ENCODE data around the gene ZNF446.
"Not testable (repeated sequence)": the region's sequence is repeated elsewhere in the genome, so short reads cannot be mapped to it uniquely, and the experiment has no call there.

Gene ZNF446

GRCh38 chr19:58498316-58499020 lies 22.3 kb downstream of the ZNF446 start:
- no peaks in the 10 kb centered on the region for H3K36me3 ChIP-seq (ENCODE audit: control insufficient read depth in 2 of 2, insufficient read depth in 2 of 2, low read length in 2 of 2)
- no peaks in the 10 kb centered on the region for H3K27me3 ChIP-seq (ENCODE audit: control insufficient read depth in 2 of 2, insufficient read depth in 2 of 2, low read length in 2 of 2)
- H3K9ac ChIP-seq (ENCODE audit: low read depth in 1 of 2, low read length in 2 of 2): peak overlapping the region in 1 of 2 donors; percentile 32
- peaks cover 0 to 1% of the 10 kb centered on the region in 2 donors for H3K9me3 ChIP-seq (ENCODE audit: control insufficient read depth in 2 of 2, low read length in 2 of 2)
- peak overlapping the region; percentile 63 to 76 for H3K4me3 ChIP-seq (ENCODE audit: low read length in 2 of 2)
- H3K27ac ChIP-seq (ENCODE audit: low read depth in 2 of 2, low read length in 2 of 2): peak overlapping the region in 1 of 2 donors; percentile 86
- H3K4me1 ChIP-seq (ENCODE audit: control insufficient read depth in 2 of 2, insufficient read depth in 2 of 2, low read length in 2 of 2): peaks cover 7 to 12% of the 10 kb centered on the region in 2 donors

GRCh38 chr19:58499021-58499927 lies 23.1 kb downstream of the ZNF446 start:
- Histone ChIP-seq H3K27me3 (ENCODE audit: control insufficient read depth in 2 of 2, insufficient read depth in 2 of 2, low read length in 2 of 2) (no peaks in the 10 kb centered on the region), H3K9ac (ENCODE audit: low read depth in 1 of 2, low read length in 2 of 2) (peak overlapping the region; percentile 68 to 70), H3K27ac (ENCODE audit: low read depth in 2 of 2, low read length in 2 of 2) (peak overlapping the region; percentile 85 to 86), H3K4me1 (ENCODE audit: control insufficient read depth in 2 of 2, insufficient read depth in 2 of 2, low read length in 2 of 2) (peaks cover 7 to 12% of the 10 kb centered on the region in 2 donors), H3K9me3 (ENCODE audit: control insufficient read depth in 2 of 2, low read length in 2 of 2) (peaks cover 0 to 1% of the 10 kb centered on the region in 2 donors), H3K4me3 (ENCODE audit: low read length in 2 of 2) (peak overlapping the region; percentile 79 to 83), H3K36me3 (ENCODE audit: control insufficient read depth in 2 of 2, insufficient read depth in 2 of 2, low read length in 2 of 2) (no peaks in the 10 kb centered on the region)

GRCh38 chr19:58500242-58500641 lies 24.1 kb downstream of the ZNF446 start:
- no peak overlapping the region for H3K9ac ChIP-seq (ENCODE audit: low read depth in 1 of 2, low read length in 2 of 2)
- H3K27ac ChIP-seq (ENCODE audit: low read depth in 2 of 2, low read length in 2 of 2): no peak overlapping the region
- H3K27me3 ChIP-seq (ENCODE audit: control insufficient read depth in 2 of 2, insufficient read depth in 2 of 2, low read length in 2 of 2): no peaks in the 10 kb centered on the region
- peaks cover 0 to 1% of the 10 kb centered on the region in 2 donors for H3K9me3 ChIP-seq (ENCODE audit: control insufficient read depth in 2 of 2, low read length in 2 of 2)
- H3K4me3 ChIP-seq (ENCODE audit: low read length in 2 of 2): peak overlapping the region; percentile 79 to 83
- H3K36me3 ChIP-seq (ENCODE audit: control insufficient read depth in 2 of 2, insufficient read depth in 2 of 2, low read length in 2 of 2): no peaks in the 10 kb centered on the region
- peaks cover 7 to 12% of the 10 kb centered on the region in 2 donors for H3K4me1 ChIP-seq (ENCODE audit: control insufficient read depth in 2 of 2, insufficient read depth in 2 of 2, low read length in 2 of 2)

GRCh38 chr19:58507602-58508223 lies 31.6 kb downstream of the ZNF446 start:
- not testable (repeated sequence) for H3K9ac ChIP-seq (ENCODE audit: low read depth in 1 of 2, low read length in 2 of 2); H3K36me3 ChIP-seq (ENCODE audit: control insufficient read depth in 2 of 2, insufficient read depth in 2 of 2, low read length in 2 of 2); H3K4me3 ChIP-seq (ENCODE audit: low read length in 2 of 2); H3K27me3 ChIP-seq (ENCODE audit: control insufficient read depth in 2 of 2, insufficient read depth in 2 of 2, low read length in 2 of 2); H3K9me3 ChIP-seq (ENCODE audit: control insufficient read depth in 2 of 2, low read length in 2 of 2); H3K27ac ChIP-seq (ENCODE audit: low read depth in 2 of 2, low read length in 2 of 2)
- peaks cover 11 to 15% of the 10 kb centered on the region in 2 donors for H3K4me1 ChIP-seq (ENCODE audit: control insufficient read depth in 2 of 2, insufficient read depth in 2 of 2, low read length in 2 of 2)

GRCh38 chr19:58509731-58510083 lies 33.6 kb downstream of the ZNF446 start:
- Histone ChIP-seq H3K4me1 (ENCODE audit: control insufficient read depth in 2 of 2, insufficient read depth in 2 of 2, low read length in 2 of 2) (peaks cover 23 to 25% of the 10 kb centered on the region in 2 donors), H3K9ac (ENCODE audit: low read depth in 1 of 2, low read length in 2 of 2) (no peak overlapping the region), H3K36me3 (ENCODE audit: control insufficient read depth in 2 of 2, insufficient read depth in 2 of 2, low read length in 2 of 2) (no peaks in the 10 kb centered on the region), H3K4me3 (ENCODE audit: low read length in 2 of 2) (no peak overlapping the region), H3K27ac (ENCODE audit: low read depth in 2 of 2, low read length in 2 of 2) (no peak overlapping the region), H3K9me3 (ENCODE audit: control insufficient read depth in 2 of 2, low read length in 2 of 2) (no peaks in the 10 kb centered on the region), H3K27me3 (ENCODE audit: control insufficient read depth in 2 of 2, insufficient read depth in 2 of 2, low read length in 2 of 2) (no peaks in the 10 kb centered on the region)

- Histone ChIP-seq H3K27ac (ENCODE audit: low read depth in 2 of 2, low read length in 2 of 2) (no peak overlapping the region), H3K9me3 (ENCODE audit: control insufficient read depth in 2 of 2, low read length in 2 of 2) (no peaks in the 10 kb centered on the region), H3K4me1 (ENCODE audit: control insufficient read depth in 2 of 2, insufficient read depth in 2 of 2, low read length in 2 of 2) (peaks cover 23 to 27% of the 10 kb centered on the region in 2 donors), H3K27me3 (ENCODE audit: control insufficient read depth in 2 of 2, insufficient read depth in 2 of 2, low read length in 2 of 2) (no peaks in the 10 kb centered on the region), H3K36me3 (ENCODE audit: control insufficient read depth in 2 of 2, insufficient read depth in 2 of 2, low read length in 2 of 2) (no peaks in the 10 kb centered on the region), H3K4me3 (ENCODE audit: low read length in 2 of 2) (no peak overlapping the region), H3K9ac (ENCODE audit: low read depth in 1 of 2, low read length in 2 of 2) (no peak overlapping the region)
Measured at GRCh38 chr19:58510084-58510862, 34.1 kb downstream of the ZNF446 start.

GRCh38 chr19:58511353-58512208 lies 35.4 kb downstream of the ZNF446 start, which contains the start of gene SLC27A5:
TSS of gene SLC27A5 (minus strand) at chr19:58511992. CDS start at chr19:58511955, 37 bp downstream.
- Histone ChIP-seq H3K27ac (ENCODE audit: low read depth in 2 of 2, low read length in 2 of 2) (peak within 1 kb of the TSS in 1 of 2 donors; percentile 34), H3K9me3 (ENCODE audit: control insufficient read depth in 2 of 2, low read length in 2 of 2) (no peaks in the 10 kb centered on the region), H3K4me3 (ENCODE audit: low read length in 2 of 2) (no peak within 1 kb of the TSS), H3K4me1 (ENCODE audit: control insufficient read depth in 2 of 2, insufficient read depth in 2 of 2, low read length in 2 of 2) (peaks cover 23 to 27% of the 10 kb centered on the region in 2 donors), H3K27me3 (ENCODE audit: control insufficient read depth in 2 of 2, insufficient read depth in 2 of 2, low read length in 2 of 2) (no peaks in the 10 kb centered on the region), H3K36me3 (ENCODE audit: control insufficient read depth in 2 of 2, insufficient read depth in 2 of 2, low read length in 2 of 2) (peaks cover 1 to 8% of the 10 kb centered on the region in 2 donors), H3K9ac (ENCODE audit: low read depth in 1 of 2, low read length in 2 of 2) (no peak within 1 kb of the TSS)

GRCh38 chr19:58513213-58513693 lies 37.1 kb downstream of the ZNF446 start:
- Histone ChIP-seq H3K27me3 (ENCODE audit: control insufficient read depth in 2 of 2, insufficient read depth in 2 of 2, low read length in 2 of 2) (no peaks in the 10 kb centered on the region), H3K4me1 (ENCODE audit: control insufficient read depth in 2 of 2, insufficient read depth in 2 of 2, low read length in 2 of 2) (peaks cover 32 to 36% of the 10 kb centered on the region in 2 donors), H3K9me3 (ENCODE audit: control insufficient read depth in 2 of 2, low read length in 2 of 2) (no peaks in the 10 kb centered on the region), H3K4me3 (ENCODE audit: low read length in 2 of 2) (no peak overlapping the region), H3K27ac (ENCODE audit: low read depth in 2 of 2, low read length in 2 of 2) (peak overlapping the region; percentile 66 to 72), H3K9ac (ENCODE audit: low read depth in 1 of 2, low read length in 2 of 2) (peak overlapping the region; percentile 14 to 65), H3K36me3 (ENCODE audit: control insufficient read depth in 2 of 2, insufficient read depth in 2 of 2, low read length in 2 of 2) (peaks cover 11 to 13% of the 10 kb centered on the region in 2 donors)

All from mucosa of rectum (tissue), 2 donors.